IMR-90 (cell line): Measurements from ENCODE around the gene CEP95. TPM values are rescaled to one million over a fixed set of nuclear protein-coding genes. Genes with fewer than 3 reads are reported as not detected.

ENCODE experiments used
- ATAC-seq: fragments of 200-7000 bp; cut with Tn5 transposase; 2 replicates; pipeline ENCODE4 v1.9.1; 2020; ENCODE audit warnings: low read depth, mild to moderate bottlenecking, moderate library complexity
- BruUV-seq: library from RNA; stranded (reverse); fragments of 400-500 nt; replicated peaks from 2 replicates; lab custom pipeline; 2021; lab: Mats Ljungman, UMichigan
- CTCF ChIA-PET: fragments of 300-600 bp; formaldehyde crosslinking; extraction: SDS; loops from one replicate; lab custom pipeline; 2021; ENCODE audit warnings: antibody characterized with exemption; lab: Yijun Ruan, JAX
- POLR2A ChIA-PET: fragments of 300-600 bp; sonication (Branson Sonifier 250); formaldehyde crosslinking; loops from one replicate; lab custom pipeline; 2022; ENCODE audit warnings: antibody characterized with exemption; ENCODE audit not compliant: unreplicated experiment; lab: Charles Lee
- DNase-seq: peaks from one replicate; pipeline ENCODE4 v3.0.0; 2013
- H2AFZ ChIP-seq: replicated peaks from 2 replicates; pipeline ENCODE3; 2013; ENCODE audit warnings: low read length, mild to moderate bottlenecking; ENCODE audit not compliant: poor library complexity
- H2AK5ac ChIP-seq: 2 replicates; pipeline ENCODE4 v1.6.1; 2013; ENCODE audit warnings: low read depth, low read length, inconsistent platforms
- H2AK9ac ChIP-seq: replicated peaks from 2 replicates; pipeline ENCODE3; 2013; ENCODE audit warnings: mild to moderate bottlenecking, low read depth, low read length, moderate library complexity; ENCODE audit not compliant: poor library complexity
- H2BK120ac ChIP-seq: 2 replicates; pipeline ENCODE4 v1.6.1; 2013; ENCODE audit warnings: low read depth, low read length, inconsistent platforms
- H2BK15ac ChIP-seq: 3 replicates; pipeline ENCODE4 v1.6.1; 2013; ENCODE audit warnings: low read depth, low read length, inconsistent platforms
- H2BK20ac ChIP-seq: 2 replicates; pipeline ENCODE4 v1.6.1; 2013; ENCODE audit warnings: low read depth, mild to moderate bottlenecking, inconsistent platforms, low read length, moderate library complexity
- H2BK5ac ChIP-seq: 2 replicates; pipeline ENCODE4 v1.6.1; 2013; ENCODE audit warnings: mild to moderate bottlenecking, low read depth, low read length, inconsistent platforms; ENCODE audit not compliant: poor library complexity, severe bottlenecking
- H3K14ac ChIP-seq: replicated peaks from 2 replicates; pipeline ENCODE4 v1.6.1; 2013; ENCODE audit warnings: low read depth, low read length, inconsistent platforms
- H3K18ac ChIP-seq: 2 replicates; pipeline ENCODE4 v1.6.1; 2013; ENCODE audit warnings: low read depth, low read length, control low read depth
- H3K23ac ChIP-seq: 2 replicates; pipeline ENCODE4 v1.6.1; 2013; ENCODE audit warnings: low read depth, low read length, inconsistent platforms
- H3K27ac ChIP-seq: 2 replicates; pipeline ENCODE4 v1.5.1; 2013; ENCODE audit warnings: mild to moderate bottlenecking, control low read depth, low read length; ENCODE audit not compliant: insufficient read depth
- H3K27me3 ChIP-seq: 2 replicates; pipeline ENCODE4 v1.6.1; 2013; ENCODE audit warnings: low read length; ENCODE audit not compliant: control insufficient read depth, insufficient read depth
- H3K36me3 ChIP-seq: 2 replicates; pipeline ENCODE4 v1.6.1; 2013; ENCODE audit warnings: low read length, mixed read lengths; ENCODE audit not compliant: control insufficient read depth, insufficient read depth
- H3K4ac ChIP-seq: 2 replicates; pipeline ENCODE4 v1.6.1; 2013; ENCODE audit warnings: low read depth, low read length, inconsistent platforms
- H3K4me1 ChIP-seq: 2 replicates; pipeline ENCODE4 v1.6.1; 2013; ENCODE audit warnings: low read length, mixed read lengths; ENCODE audit not compliant: control insufficient read depth, insufficient read depth
- H3K4me2 ChIP-seq: 2 replicates; pipeline ENCODE4 v1.6.1; 2013; ENCODE audit warnings: low read depth, mild to moderate bottlenecking, control low read depth, low read length, moderate library complexity
- H3K4me3 ChIP-seq: 2 replicates; pipeline ENCODE4 v1.5.1; 2013; ENCODE audit warnings: low read depth, mild to moderate bottlenecking, control low read depth, low read length, moderate library complexity; ENCODE audit not compliant: insufficient read depth
- H3K56ac ChIP-seq: 2 replicates; pipeline ENCODE4 v1.6.1; 2013; ENCODE audit warnings: low read length, inconsistent platforms; ENCODE audit not compliant: insufficient read depth; ENCODE audit errors: extremely low read depth
- H3K79me1 ChIP-seq, 2 experiments: 2 replicates each; pipeline ENCODE4 v1.6.1; 2013; ENCODE audit warnings: low read length in 2 of 2, inconsistent platforms in 1 of 2, low read depth in 1 of 2
- H3K9ac ChIP-seq: 2 replicates; pipeline ENCODE4 v1.6.1; 2013; ENCODE audit warnings: low read depth, low read length, control low read depth
- H3K9me1 ChIP-seq: 2 replicates; pipeline ENCODE4 v1.6.1; 2013; ENCODE audit warnings: low read length, inconsistent platforms; ENCODE audit not compliant: insufficient read depth
- H3K9me3 ChIP-seq: 2 replicates; pipeline ENCODE4 v1.6.1; 2013; ENCODE audit warnings: low read length; ENCODE audit not compliant: control insufficient read depth, insufficient read depth
- H4K20me1 ChIP-seq: 2 replicates; pipeline ENCODE4 v1.6.1; 2013; ENCODE audit warnings: low read length, inconsistent platforms; ENCODE audit not compliant: insufficient read depth
- H4K5ac ChIP-seq: 2 replicates; pipeline ENCODE4 v1.6.1; 2013; ENCODE audit warnings: mild to moderate bottlenecking, low read depth, low read length, control low read depth
- H4K8ac ChIP-seq, 2 experiments: 2 replicates each; pipeline ENCODE4 v1.6.1; 2013; ENCODE audit warnings: low read depth in 2 of 2, low read length in 2 of 2, control low read depth in 1 of 2, inconsistent platforms in 1 of 2
- H4K91ac ChIP-seq: 2 replicates; pipeline ENCODE4 v1.6.1; 2013; ENCODE audit warnings: low read depth, low read length, inconsistent platforms; ENCODE audit not compliant: insufficient read depth
- BHLHE40 ChIP-seq: fragments of 150-350 bp; IDR thresholded peaks from 2 replicates; pipeline ENCODE4 v1.6.1; 2016; ENCODE audit warnings: mild to moderate bottlenecking, low read depth, low read length
- CEBPB ChIP-seq: IDR thresholded peaks from 2 replicates; pipeline ENCODE4 v1.6.1; 2012; ENCODE audit warnings: low read depth, low read length, improper control_type of control experiment
- CHD1 ChIP-seq: IDR thresholded peaks from 2 replicates; pipeline ENCODE4 v1.6.1; 2012; ENCODE audit warnings: low read depth, low read length, improper control_type of control experiment
- FOS ChIP-seq: fragments of 150-350 bp; IDR thresholded peaks from 2 replicates; pipeline ENCODE4 v1.6.1; 2016; ENCODE audit warnings: low read depth, low read length
- MAFK ChIP-seq: IDR thresholded peaks from 2 replicates; pipeline ENCODE4 v1.6.1; 2012; ENCODE audit warnings: low read depth, low read length, improper control_type of control experiment
- MAZ ChIP-seq: IDR thresholded peaks from 2 replicates; pipeline ENCODE4 v1.6.1; 2012; ENCODE audit warnings: low read depth, mild to moderate bottlenecking, low read length, improper control_type of control experiment, moderate library complexity, borderline replicate concordance
- MXI1 ChIP-seq: IDR thresholded peaks from 2 replicates; pipeline ENCODE4 v1.6.1; 2012; ENCODE audit warnings: low read depth, mild to moderate bottlenecking, low read length, moderate library complexity, borderline replicate concordance
- NFE2L2 ChIP-seq: fragments of 150-350 bp; IDR thresholded peaks from 2 replicates; pipeline ENCODE4 v1.6.1; 2016; ENCODE audit warnings: low read depth, mild to moderate bottlenecking, low read length
- POLR2A ChIP-seq: IDR thresholded peaks from 2 replicates; pipeline ENCODE4 v1.6.1; 2012; ENCODE audit warnings: mild to moderate bottlenecking, low read depth, low read length
- RAD21 ChIP-seq: IDR thresholded peaks from 2 replicates; pipeline ENCODE4 v1.6.1; 2012; ENCODE audit warnings: low read length, improper control_type of control experiment
- RCOR1 ChIP-seq: IDR thresholded peaks from 2 replicates; pipeline ENCODE4 v1.6.1; 2012; ENCODE audit warnings: mild to moderate bottlenecking, low read length, improper control_type of control experiment; ENCODE audit not compliant: insufficient replicate concordance
- RFX5 ChIP-seq: IDR thresholded peaks from 2 replicates; pipeline ENCODE4 v1.8.0; 2012; ENCODE audit warnings: low read depth, mild to moderate bottlenecking, low read length, moderate library complexity
- SMC3 ChIP-seq: fragments of 150-350 bp; IDR thresholded peaks from 2 replicates; pipeline ENCODE4 v1.6.1; 2016; ENCODE audit warnings: low read depth, mild to moderate bottlenecking, antibody characterized with exemption, low read length, moderate library complexity
- WGBS, 2 experiments: methylation state at CpG; one replicate each; pipeline versions ENCODE4 v1.1.5 to v1.1.7; 2013; ENCODE audit warnings: missing lambda C conversion rate in 2 of 2; ENCODE audit not compliant: insufficient read length in 1 of 2; ENCODE audit errors: extremely low coverage in 2 of 2; 5-methylcytosine and 5-hydroxymethylcytosine counted together
- dilution Hi-C: fragments of 300-500 bp; cut with HindIII; formaldehyde crosslinking; loops from one replicate; pipeline ENCODE4 v1.14.3; 2018; ENCODE audit warnings: low sequenced_read_pairs; ENCODE audit not compliant: unreplicated experiment
- in situ Hi-C: fragments of 300-500 bp; cut with MboI; formaldehyde crosslinking; loops from 3 replicates; pipeline ENCODE4 v1.14.3; 2019; ENCODE audit warnings: low sequenced_read_pairs, inconsistent platforms, mixed read lengths
- intact Hi-C: fragments of 100-400 bp; cut with micrococcal nuclease; formaldehyde crosslinking; loops from 2 replicates; pipeline ENCODE4 v1.10.0; 2022
- polyA plus RNA-seq, 3 experiments: library from polyadenylated mRNA; depleted of rRNA; stranded (reverse); fragments of >200 nt; gene quantifications; 2 replicates each; pipeline ENCODE4 v1.2.3, GENCODE V29; 2012; ENCODE audit warnings: low replicate concordance in 1 of 3
- total RNA-seq: library from RNA; depleted of rRNA; stranded (reverse); fragments of >200 nt; gene quantifications from 2 replicates; pipeline ENCODE4 v1.2.3, GENCODE V29; 2012
- TF ChIP-seq, protein P1 (sequence below): fragments of 150-350 bp; IDR thresholded peaks from 2 replicates; pipeline ENCODE4 v1.6.1; 2016; ENCODE audit warnings: low read depth, mild to moderate bottlenecking, low read length, moderate library complexity, borderline replicate concordance
- TF ChIP-seq, protein P2 (sequence below): conservative IDR thresholded peaks from 2 replicates; pipeline ENCODE4 v1.5.1; 2012; ENCODE audit warnings: mild to moderate bottlenecking, low read depth, low read length, improper control_type of control experiment
- TF ChIP-seq, protein P3 (sequence below): fragments of 150-350 bp; IDR thresholded peaks from 2 replicates; pipeline ENCODE4 v1.6.1; 2017; ENCODE audit warnings: mild to moderate bottlenecking, antibody characterized with exemption, low read length, low read depth

The CEP95 gene
- total and polyA plus RNA-seq, 2 of the 4 experiments (the other 2 are of a cell fraction) = 6.1 to 13.6 TPM

DNA sequence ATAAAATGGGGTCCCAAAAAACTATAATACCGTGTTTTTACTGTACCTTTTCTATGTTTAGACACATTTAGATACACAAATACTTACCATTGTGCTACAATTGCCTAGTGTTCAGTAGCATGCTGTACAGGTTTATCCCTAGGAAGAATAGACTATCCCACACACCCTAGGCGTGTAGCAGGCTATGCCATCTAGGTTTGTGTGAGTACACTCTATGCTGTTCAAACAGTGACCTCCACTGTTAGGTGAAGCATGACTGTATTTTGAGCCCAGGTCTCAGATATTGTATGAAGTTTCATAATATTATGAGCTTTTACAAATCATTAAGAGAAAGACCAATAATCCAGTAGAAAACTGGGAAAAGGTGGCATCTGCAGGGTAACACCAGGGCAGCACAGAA lies 34.2 kb upstream of the CEP95 start:
- H3K9me1 ChIP-seq = no peaks in the 10 kb centered on the region
- no peaks in the 10 kb centered on the region for H3K36me3 ChIP-seq
- H4K8ac ChIP-seq = no peak overlapping the region
- H2AK5ac ChIP-seq = no peak overlapping the region
- no peaks in the 10 kb centered on the region for H3K4me1 ChIP-seq
- H3K4me2 ChIP-seq = no peak overlapping the region
- no peaks in the 10 kb centered on the region for H3K79me1 ChIP-seq
- no peak overlapping the region for H3K23ac ChIP-seq
- H3K18ac ChIP-seq = no peak overlapping the region
- H2BK5ac ChIP-seq = no peak overlapping the region
- H3K14ac ChIP-seq = no peak overlapping the region
- DNase-seq (no peak), ATAC-seq (no peak)
- no peak overlapping the region for H4K5ac ChIP-seq
- ChIA-PET POLR2A (no interaction called here), CTCF (no interaction called here)
- no peak overlapping the region for H2AFZ ChIP-seq
- no peak overlapping the region for H2AK9ac ChIP-seq
- WGBS, 2 experiments = no CpG with 5 or more reads among the region's 2 CpGs
- no peak overlapping the region for H3K27ac ChIP-seq
- no peak overlapping the region for H2BK20ac ChIP-seq
- no peak overlapping the region for H2BK15ac ChIP-seq
- H4K20me1 ChIP-seq = no peaks in the 10 kb centered on the region
- no peak overlapping the region for H3K9ac ChIP-seq
- no peak overlapping the region for H3K56ac ChIP-seq
- TF ChIP-seq, protein P1, sequence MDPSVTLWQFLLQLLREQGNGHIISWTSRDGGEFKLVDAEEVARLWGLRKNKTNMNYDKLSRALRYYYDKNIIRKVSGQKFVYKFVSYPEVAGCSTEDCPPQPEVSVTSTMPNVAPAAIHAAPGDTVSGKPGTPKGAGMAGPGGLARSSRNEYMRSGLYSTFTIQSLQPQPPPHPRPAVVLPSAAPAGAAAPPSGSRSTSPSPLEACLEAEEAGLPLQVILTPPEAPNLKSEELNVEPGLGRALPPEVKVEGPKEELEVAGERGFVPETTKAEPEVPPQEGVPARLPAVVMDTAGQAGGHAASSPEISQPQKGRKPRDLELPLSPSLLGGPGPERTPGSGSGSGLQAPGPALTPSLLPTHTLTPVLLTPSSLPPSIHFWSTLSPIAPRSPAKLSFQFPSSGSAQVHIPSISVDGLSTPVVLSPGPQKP = no peak
- TF ChIP-seq MAZ (no peak), FOS (no peak), MXI1 (no peak), RFX5 (no peak), CHD1 (no peak), SMC3 (no peak), RAD21 (no peak), RCOR1 (no peak), NFE2L2 (no peak), MAFK (no peak), CEBPB (no peak), POLR2A (no peak), BHLHE40 (no peak)
- TF ChIP-seq, protein P2, sequence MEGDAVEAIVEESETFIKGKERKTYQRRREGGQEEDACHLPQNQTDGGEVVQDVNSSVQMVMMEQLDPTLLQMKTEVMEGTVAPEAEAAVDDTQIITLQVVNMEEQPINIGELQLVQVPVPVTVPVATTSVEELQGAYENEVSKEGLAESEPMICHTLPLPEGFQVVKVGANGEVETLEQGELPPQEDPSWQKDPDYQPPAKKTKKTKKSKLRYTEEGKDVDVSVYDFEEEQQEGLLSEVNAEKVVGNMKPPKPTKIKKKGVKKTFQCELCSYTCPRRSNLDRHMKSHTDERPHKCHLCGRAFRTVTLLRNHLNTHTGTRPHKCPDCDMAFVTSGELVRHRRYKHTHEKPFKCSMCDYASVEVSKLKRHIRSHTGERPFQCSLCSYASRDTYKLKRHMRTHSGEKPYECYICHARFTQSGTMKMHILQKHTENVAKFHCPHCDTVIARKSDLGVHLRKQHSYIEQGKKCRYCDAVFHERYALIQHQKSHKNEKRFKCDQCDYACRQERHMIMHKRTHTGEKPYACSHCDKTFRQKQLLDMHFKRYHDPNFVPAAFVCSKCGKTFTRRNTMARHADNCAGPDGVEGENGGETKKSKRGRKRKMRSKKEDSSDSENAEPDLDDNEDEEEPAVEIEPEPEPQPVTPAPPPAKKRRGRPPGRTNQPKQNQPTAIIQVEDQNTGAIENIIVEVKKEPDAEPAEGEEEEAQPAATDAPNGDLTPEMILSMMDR = no peak
- TF ChIP-seq, protein P3, sequence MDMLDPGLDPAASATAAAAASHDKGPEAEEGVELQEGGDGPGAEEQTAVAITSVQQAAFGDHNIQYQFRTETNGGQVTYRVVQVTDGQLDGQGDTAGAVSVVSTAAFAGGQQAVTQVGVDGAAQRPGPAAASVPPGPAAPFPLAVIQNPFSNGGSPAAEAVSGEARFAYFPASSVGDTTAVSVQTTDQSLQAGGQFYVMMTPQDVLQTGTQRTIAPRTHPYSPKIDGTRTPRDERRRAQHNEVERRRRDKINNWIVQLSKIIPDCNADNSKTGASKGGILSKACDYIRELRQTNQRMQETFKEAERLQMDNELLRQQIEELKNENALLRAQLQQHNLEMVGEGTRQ = no peak
- no TSS peak for BruUV-seq
- intact Hi-C loops = no loop called here
- H3K27me3 ChIP-seq = peaks cover 8% of the 10 kb centered on the region
- no peaks in the 10 kb centered on the region for H3K9me3 ChIP-seq
- no peak overlapping the region for H4K91ac ChIP-seq
- no peak overlapping the region for H2BK120ac ChIP-seq
- dilution Hi-C loops = no loop called here
- H3K4me3 ChIP-seq = no peak overlapping the region
- H3K4ac ChIP-seq = no peak overlapping the region
- in situ Hi-C loops = no loop called here
